SK-N-SH (cell line): Measurements from ENCODE around the gene NSF. TPM values are rescaled to one million over a fixed set of nuclear protein-coding genes. Genes with fewer than 3 reads are reported as not detected.

Source experiments
- CTCF ChIA-PET: fragments of 300-600, 350-600 bp; formaldehyde crosslinking; extraction: SDS; loops from one replicate; lab custom pipeline; 2021; lab: Yijun Ruan, JAX
- POLR2A ChIA-PET: fragments of 350-600 bp; sonication (Branson Sonifier 250); formaldehyde crosslinking; extraction: SDS; loops from one replicate; lab custom pipeline; 2020; ENCODE audit warnings: antibody characterized with exemption, inconsistent platforms; lab: Yijun Ruan, JAX
- DNase-seq: peaks from one replicate; pipeline ENCODE4 v3.0.0; 2012
- H2AFZ ChIP-seq: fragments of 200-600 bp; sonication (generic); 2 replicates; pipeline ENCODE4 v1.8.1; 2016; ENCODE audit warnings: antibody characterized with exemption, mild to moderate bottlenecking, low read depth
- H3F3A ChIP-seq: fragments of 200-600 bp; sonication (generic); replicated peaks from 2 replicates; pipeline ENCODE3; 2016; ENCODE audit warnings: antibody characterized with exemption, mild to moderate bottlenecking; ENCODE audit not compliant: insufficient read depth
- H3K27ac ChIP-seq, 2 experiments: fragments of 200-500 bp in 1 of 2; fragments of 200-600 bp in 1 of 2; sonication (Bioruptor generic) in 1 of 2; sonication (generic), shearing (Covaris generic) in 1 of 2; 2 replicates each; pipeline versions ENCODE4 v1.5.1 to v1.6.1; 2014 to 2016; ENCODE audit warnings: low read depth in 2 of 2, inconsistent platforms in 1 of 2, low read length in 1 of 2, mild to moderate bottlenecking in 1 of 2, mixed read lengths in 1 of 2
- H3K27me3 ChIP-seq: fragments of 200-600 bp; sonication (generic), shearing (Covaris generic); 2 replicates; pipeline ENCODE4 v1.6.1; 2016; ENCODE audit warnings: mixed run types; ENCODE audit not compliant: insufficient read depth
- H3K36me3 ChIP-seq, 2 experiments: fragments of 200-500 bp in 1 of 2; fragments of 200-600 bp in 1 of 2; sonication (Bioruptor generic) in 1 of 2; sonication (generic) in 1 of 2; replicated peaks in 1 of 2; 2 replicates each; pipeline versions ENCODE3 to v1.5.1; 2014 to 2016; ENCODE audit warnings: low read length in 1 of 2, mild to moderate bottlenecking in 1 of 2; ENCODE audit not compliant: insufficient read depth in 2 of 2, control insufficient read depth in 1 of 2
- H3K4me1 ChIP-seq, 2 experiments: fragments of 200-500 bp in 1 of 2; fragments of 200-600 bp in 1 of 2; sonication (Bioruptor generic) in 1 of 2; sonication (generic), shearing (Covaris generic) in 1 of 2; 2 replicates each; pipeline versions ENCODE4 v1.5.1 to v1.6.1; 2014 to 2016; ENCODE audit warnings: low read depth in 1 of 2, low read length in 1 of 2, mixed run types in 1 of 2; ENCODE audit not compliant: insufficient read depth in 2 of 2, control insufficient read depth in 1 of 2
- H3K4me2 ChIP-seq: fragments of 200-600 bp; sonication (generic), shearing (Covaris generic); 2 replicates; pipeline ENCODE4 v1.6.1; 2017; ENCODE audit warnings: mixed run types
- H3K4me3 ChIP-seq, 2 experiments: fragments of 200-500 bp in 1 of 2; fragments of 200-600 bp in 1 of 2; sonication (Bioruptor generic) in 1 of 2; sonication (generic), shearing (Covaris generic) in 1 of 2; 2 replicates each; pipeline versions ENCODE4 v1.5.1 to v1.8.1; 2014 to 2016; ENCODE audit warnings: low read depth in 2 of 2, inconsistent platforms in 1 of 2, low read length in 1 of 2, mild to moderate bottlenecking in 1 of 2, mixed read lengths in 1 of 2, moderate library complexity in 1 of 2
- H3K79me2 ChIP-seq: fragments of 200-600 bp; sonication (generic); 2 replicates; pipeline ENCODE4 v1.8.1; 2017; ENCODE audit warnings: mild to moderate bottlenecking; ENCODE audit not compliant: insufficient read depth
- H3K9ac ChIP-seq: fragments of 200-600 bp; sonication (generic); 2 replicates; pipeline ENCODE4 v1.6.1; 2017; ENCODE audit warnings: mixed run types
- H3K9me2 ChIP-seq: fragments of 200-600 bp; sonication (generic); 2 replicates; pipeline ENCODE4 v1.6.1; 2017; ENCODE audit warnings: mixed run types
- H3K9me3 ChIP-seq: fragments of 200-600 bp; sonication (generic); 2 replicates; pipeline ENCODE4 v1.6.1; 2017; ENCODE audit warnings: mixed run types, mild to moderate bottlenecking, moderate library complexity
- H4K20me1 ChIP-seq: fragments of 200-600 bp; sonication (generic); 2 replicates; pipeline ENCODE4 v1.6.1; 2017; ENCODE audit warnings: mild to moderate bottlenecking, mixed run types; ENCODE audit not compliant: insufficient read depth
- ELF1 ChIP-seq: IDR thresholded peaks from 2 replicates; pipeline ENCODE4 v1.4.0; 2012
- GABPA ChIP-seq: IDR thresholded peaks from 2 replicates; pipeline ENCODE4 v1.4.0; 2012; ENCODE audit warnings: low read depth, mild to moderate bottlenecking
- MEF2A ChIP-seq: IDR thresholded peaks from 2 replicates; pipeline ENCODE4 v1.4.0; 2012; ENCODE audit warnings: low read depth, borderline replicate concordance
- NFIC ChIP-seq: IDR thresholded peaks from 2 replicates; pipeline ENCODE4 v1.4.0; 2012; ENCODE audit warnings: borderline replicate concordance
- POLR2AphosphoS5 ChIP-seq: IDR thresholded peaks from 2 replicates; pipeline ENCODE4 v1.6.1; 2012; ENCODE audit warnings: low read depth, low read length
- RCOR1 ChIP-seq: fragments of 150-350 bp; IDR thresholded peaks from 2 replicates; pipeline ENCODE4 v1.6.1; 2017; ENCODE audit warnings: antibody characterized with exemption, low read length
- REST ChIP-seq: IDR thresholded peaks from 2 replicates; pipeline ENCODE4 v1.6.1; 2012; ENCODE audit warnings: mild to moderate bottlenecking, low read depth, low read length, moderate library complexity
- SIN3A ChIP-seq: IDR thresholded peaks from 2 replicates; pipeline ENCODE4 v1.6.1; 2012; ENCODE audit warnings: low read depth, mild to moderate bottlenecking, low read length, moderate library complexity, borderline replicate concordance
- TAF1 ChIP-seq: IDR thresholded peaks from 2 replicates; pipeline ENCODE4 v1.6.1; 2012; ENCODE audit warnings: low read depth, mild to moderate bottlenecking, low read length, moderate library complexity, borderline replicate concordance
- TCF12 ChIP-seq: IDR thresholded peaks from 2 replicates; pipeline ENCODE4 v1.4.0; 2012
- TEAD4 ChIP-seq: IDR thresholded peaks from 2 replicates; pipeline ENCODE4 v1.4.0; 2012; ENCODE audit warnings: mild to moderate bottlenecking, borderline replicate concordance; ENCODE audit not compliant: insufficient read depth
- USF1 ChIP-seq: IDR thresholded peaks from 2 replicates; pipeline ENCODE4 v1.4.0; 2012; ENCODE audit warnings: low read depth, borderline replicate concordance
- USF2 ChIP-seq: fragments of 150-350 bp; IDR thresholded peaks from 2 replicates; pipeline ENCODE4 v1.6.1; 2017; ENCODE audit warnings: antibody characterized with exemption, low read length, low read depth, borderline replicate concordance
- YY1 ChIP-seq: IDR thresholded peaks from 2 replicates; pipeline ENCODE4 v1.4.0; 2012; ENCODE audit warnings: low read depth, mild to moderate bottlenecking
- ZBTB33 ChIP-seq: IDR thresholded peaks from 2 replicates; pipeline ENCODE4 v1.4.0; 2012; ENCODE audit warnings: low read depth, borderline replicate concordance
- WGBS: methylation state at CpG from one replicate; pipeline ENCODE4 v1.1.6; 2017; ENCODE audit warnings: low lambda C conversion rate; 5-methylcytosine and 5-hydroxymethylcytosine counted together
- polyA plus RNA-seq, 3 experiments: library from polyadenylated mRNA; depleted of rRNA; stranded (reverse); fragments of >200 nt; gene quantifications; 2 replicates each; pipeline ENCODE4 v1.2.3, GENCODE V29; 2012

The NSF gene
- polyA plus RNA-seq, 1 of the 3 experiments (the other 2 are of a cell fraction) = 31.4 TPM

GRCh38 chr17:46744441-46744840, 154.0 kb downstream of the NSF start (continued):
- TF ChIP-seq NFIC (no peak), MEF2A (no peak)

GRCh38 chr17:46745376-46745775, 154.9 kb downstream of the NSF start:
- H3K9me2 ChIP-seq = no peaks in the 10 kb centered on the region
- POLR2A ChIA-PET = no interaction called here
- TF ChIP-seq TEAD4 = no peak
- no peak for TF ChIP-seq RCOR1
- no peak for TF ChIP-seq USF1
- TF ChIP-seq ELF1 = no peak
- H3K9ac ChIP-seq = no peak overlapping the region
- H3K9me3 ChIP-seq = no peaks in the 10 kb centered on the region
- H3K36me3 ChIP-seq = peaks cover 0 to 7% of the 10 kb centered on the region in 2 experiments
- no peaks in the 10 kb centered on the region for H4K20me1 ChIP-seq
- CTCF ChIA-PET = interaction anchor here (0.6 to 1.2 kb wide), 4 partner anchors 13 to 1144 kb away, joined by 3 read pairs; no protein-coding TSS in a partner anchor
- no peak overlapping the region for H3K27ac ChIP-seq
- no peaks in the 10 kb centered on the region for H3K27me3 ChIP-seq
- peaks cover 8 to 36% of the 10 kb centered on the region in 2 experiments for H3K4me1 ChIP-seq
- 98% methylated on average over 3 of the region's 3 CpGs for WGBS
- H3K4me2 ChIP-seq = no peak overlapping the region
- no peak overlapping the region for H3K4me3 ChIP-seq
- no peak overlapping the region for H2AFZ ChIP-seq
- H3K79me2 ChIP-seq = no peaks in the 10 kb centered on the region
- peaks cover 28% of the 10 kb centered on the region for H3F3A ChIP-seq
- DNase-seq = no peak

GRCh38 chr17:46751425-46751824, 161.0 kb downstream of the NSF start:
- Histone ChIP-seq H3K79me2 (no peaks in the 10 kb centered on the region), H2AFZ (no peak overlapping the region), H3F3A (peaks cover 4% of the 10 kb centered on the region), H3K9me2 (no peaks in the 10 kb centered on the region), H3K4me3 (no peak overlapping the region), H3K4me1 (no peaks in the 10 kb centered on the region), H4K20me1 (no peaks in the 10 kb centered on the region), H3K4me2 (no peak overlapping the region), H3K9ac (no peak overlapping the region)
- POLR2A ChIA-PET = no interaction called here
- 92% methylated on average over 4 of the region's 4 CpGs for WGBS
- TF ChIP-seq NFIC (no peak), SIN3A (no peak), GABPA (no peak), REST (no peak), TEAD4 (no peak), ZBTB33 (no peak), USF2 (no peak), TCF12 (no peak), POLR2AphosphoS5 (no peak), YY1 (no peak), TAF1 (no peak)
- TF ChIP-seq, all 33 proteins: peak for 0
- no peak for DNase-seq
- H3K27me3 ChIP-seq = no peaks in the 10 kb centered on the region
- CTCF ChIA-PET = interaction anchor here (0.9 to 3.3 kb wide), 3 partner anchors 11 to 84 kb away, joined by 5 to 13 read pairs (median 10); no protein-coding TSS in a partner anchor
- no peak overlapping the region for H3K27ac ChIP-seq
- H3K9me3 ChIP-seq = no peaks in the 10 kb centered on the region
- H3K36me3 ChIP-seq = peaks cover 20 to 39% of the 10 kb centered on the region in 2 experiments
